WTC11 (cell line): ENCODE measurements around the gene IP6K3. TPM values are rescaled to one million over a fixed set of nuclear protein-coding genes. Genes with fewer than 3 reads are reported as not detected.

ENCODE experiments used
- ATAC-seq: fragments of 200-7000 bp; cut with Tn5 transposase; 2 replicates; pipeline ENCODE4 v1.10.0; 2021; ENCODE audit warnings: mild to moderate bottlenecking, moderate library complexity
- CTCF ChIA-PET: fragments of 300-600 bp; sonication (Branson Sonifier 250); formaldehyde crosslinking; loops from one replicate; lab custom pipeline; 2021; ENCODE audit warnings: antibody characterized with exemption; lab: Charles Lee
- POLR2A ChIA-PET: fragments of 350-600 bp; sonication (Branson Sonifier 250); formaldehyde crosslinking; loops from one replicate; lab custom pipeline; 2021; ENCODE audit warnings: antibody characterized with exemption; lab: Charles Lee
- DNase-seq: peaks from one replicate; pipeline ENCODE4 v3.0.0; 2021; ENCODE audit warnings: low spot score
- H3K27ac Mint-ChIP-seq: 2 replicates; pipeline ENCODE4 v1.8.0; 2021; ENCODE audit warnings: mixed read lengths
- H3K27me3 Mint-ChIP-seq: 2 replicates; pipeline ENCODE4 v1.8.0; 2021; ENCODE audit warnings: low read depth, mild to moderate bottlenecking, moderate library complexity, mixed read lengths
- H3K36me3 Mint-ChIP-seq: 2 replicates; pipeline ENCODE4 v1.8.0; 2021; ENCODE audit warnings: mixed read lengths
- H3K4me1 Mint-ChIP-seq: 2 replicates; pipeline ENCODE4 v1.8.0; 2022; ENCODE audit warnings: mixed read lengths
- H3K4me3 Mint-ChIP-seq: 2 replicates; pipeline ENCODE4 v1.8.0; 2021; ENCODE audit warnings: mild to moderate bottlenecking, moderate library complexity, mixed read lengths
- H3K9me3 Mint-ChIP-seq: 2 replicates; pipeline ENCODE4 v1.8.0; 2021; ENCODE audit warnings: mixed read lengths
- AR ChIP-seq: fragments of 250-450 bp; sonication (Bioruptor Pico); IDR thresholded peaks from 2 replicates; pipeline ENCODE4 v1.9.0; 2021; ENCODE audit warnings: mild to moderate bottlenecking
- ATF3 ChIP-seq: sonication (generic); formaldehyde crosslinking; conservative IDR thresholded peaks from 2 replicates; pipeline ENCODE4 v1.8.1; 2022; ENCODE audit warnings: mild to moderate bottlenecking, missing genetic modification reagents
- E2F4 ChIP-seq: sonication (generic); formaldehyde crosslinking; IDR thresholded peaks from 2 replicates; pipeline ENCODE4 v1.8.1; 2022; ENCODE audit warnings: low read depth, mild to moderate bottlenecking, moderate library complexity, missing genetic modification reagents, borderline replicate concordance
- ELF4 ChIP-seq: sonication (generic); formaldehyde crosslinking; IDR thresholded peaks from 2 replicates; pipeline ENCODE4 v1.8.1; 2022; ENCODE audit warnings: low read depth, mild to moderate bottlenecking, moderate library complexity, missing genetic modification reagents
- FOXP1 ChIP-seq: sonication (generic); formaldehyde crosslinking; IDR thresholded peaks from 2 replicates; pipeline ENCODE4 v1.8.0; 2022; ENCODE audit warnings: missing genetic modification reagents, mild to moderate bottlenecking, moderate library complexity, borderline replicate concordance
- FOXP4 ChIP-seq: sonication (generic); formaldehyde crosslinking; IDR thresholded peaks from 2 replicates; pipeline ENCODE4 v1.8.0; 2022; ENCODE audit warnings: mild to moderate bottlenecking, missing genetic modification reagents
- GABPB1 ChIP-seq: sonication (generic); formaldehyde crosslinking; IDR thresholded peaks from 2 replicates; pipeline ENCODE4 v1.8.1; 2023; ENCODE audit warnings: mild to moderate bottlenecking, missing genetic modification reagents
- MYBL2 ChIP-seq: sonication (generic); formaldehyde crosslinking; IDR thresholded peaks from 2 replicates; pipeline ENCODE4 v1.8.1; 2023; ENCODE audit warnings: mild to moderate bottlenecking, moderate library complexity, missing genetic modification reagents
- NFYB ChIP-seq: sonication (generic); formaldehyde crosslinking; conservative IDR thresholded peaks from 2 replicates; pipeline ENCODE4 v1.8.0; 2022; ENCODE audit warnings: low read depth, missing genetic modification reagents
- NR3C1 ChIP-seq: sonication (generic); formaldehyde crosslinking; conservative IDR thresholded peaks from 2 replicates; pipeline ENCODE4 v1.8.1; 2023; ENCODE audit warnings: low read depth, mild to moderate bottlenecking, missing genetic modification reagents
- OVOL2 ChIP-seq: fragments of 250-450 bp; sonication (Bioruptor Pico); IDR thresholded peaks from 2 replicates; pipeline ENCODE4 v1.9.0; 2021; ENCODE audit warnings: mild to moderate bottlenecking, borderline replicate concordance
- PRRX2 ChIP-seq: fragments of 250-450 bp; sonication (Bioruptor Pico); IDR thresholded peaks from 2 replicates; pipeline ENCODE4 v1.8.0; 2021; ENCODE audit warnings: mild to moderate bottlenecking
- SMAD3 ChIP-seq: sonication (generic); formaldehyde crosslinking; IDR thresholded peaks from 2 replicates; pipeline ENCODE4 v1.8.0; 2022; ENCODE audit warnings: missing genetic modification reagents, mild to moderate bottlenecking, borderline replicate concordance
- SMAD4 ChIP-seq: sonication (generic); formaldehyde crosslinking; IDR thresholded peaks from 2 replicates; pipeline ENCODE4 v1.8.0; 2022; ENCODE audit warnings: mild to moderate bottlenecking, missing genetic modification reagents
- TCF7 ChIP-seq: sonication (generic); formaldehyde crosslinking; IDR thresholded peaks from 2 replicates; pipeline ENCODE4 v1.8.0; 2022; ENCODE audit warnings: mild to moderate bottlenecking, low read depth, missing genetic modification reagents, moderate library complexity
- ZMAT4 ChIP-seq: fragments of 250-450 bp; sonication (Bioruptor Pico); IDR thresholded peaks from 2 replicates; pipeline ENCODE4 v1.9.0; 2021; ENCODE audit warnings: mild to moderate bottlenecking
- ZNF263 ChIP-seq: sonication (generic); formaldehyde crosslinking; IDR thresholded peaks from 2 replicates; pipeline ENCODE4 v1.8.1; 2022; ENCODE audit warnings: low read depth, mild to moderate bottlenecking, moderate library complexity, missing genetic modification reagents
- ZNF281 ChIP-seq: sonication (generic); formaldehyde crosslinking; IDR thresholded peaks from 2 replicates; pipeline ENCODE4 v1.8.0; 2023; ENCODE audit warnings: mild to moderate bottlenecking, missing genetic modification reagents
- ZNF671 ChIP-seq: fragments of 250-450 bp; sonication (Bioruptor Pico); IDR thresholded peaks from 2 replicates; pipeline ENCODE4 v1.8.0; 2021; ENCODE audit warnings: mild to moderate bottlenecking
- ZSCAN18 ChIP-seq: fragments of 250-450 bp; sonication (Bioruptor Pico); IDR thresholded peaks from 2 replicates; pipeline ENCODE4 v2.1.2; 2022; ENCODE audit warnings: mild to moderate bottlenecking, moderate library complexity
- total RNA-seq: library from RNA; stranded (reverse); gene quantifications from 3 replicates; pipeline ENCODE4 v1.2.3, GENCODE V29; 2021

IP6K3 gene
- total RNA-seq, 1 experiment from 2014 or later: 1.1 TPM

- Mint-ChIP-seq H3K4me3 (no peak overlapping the region), H3K9me3 (no peaks in the 10 kb centered on the region), H3K27me3 (no peaks in the 10 kb centered on the region; the same call in 1 of the 2 replicates), H3K36me3 (no peaks in the 10 kb centered on the region), H3K4me1 (peaks cover 18% of the 10 kb centered on the region), H3K27ac (no peak overlapping the region; the same call in 1 of the 2 replicates)
- DNase-seq (no peak), ATAC-seq (no peak; the same call in 1 of the 2 replicates)
- ChIA-PET CTCF (interaction anchor here (0.6 to 2.1 kb wide), 7 partner anchors 8 to 302 kb away, joined by 3 to 10 read pairs (median 5); partner anchors contain the start of gene UQCC2), POLR2A (no interaction called here)
- no peak for TF ChIP-seq FOXP1
Measured at GRCh38 chr6:33751771-33752645, 5.3 kb upstream of the IP6K3 start.

GRCh38 chr6:33750244-33750991 is 3.7 kb upstream of the IP6K3 start:
- Mint-ChIP-seq H3K36me3 (no peaks in the 10 kb centered on the region), H3K4me1 (peaks cover 34% of the 10 kb centered on the region), H3K9me3 (no peaks in the 10 kb centered on the region), H3K27me3 (no peaks in the 10 kb centered on the region; the same call in 1 of the 2 replicates), H3K27ac (no peak overlapping the region), H3K4me3 (no peak overlapping the region)
- CTCF ChIA-PET: interaction anchor here (1.0 to 2.1 kb wide), 4 partner anchors 11 to 277 kb away, joined by 3 to 6 read pairs (median 4); no protein-coding TSS in a partner anchor
- ATAC-seq (no peak), DNase-seq (no peak)
- POLR2A ChIA-PET: no interaction called here
- TF ChIP-seq FOXP4 (CRISPR knock-in tag) (no peak), ELF4 (CRISPR knock-in tag) (no peak), SMAD3 (CRISPR knock-in tag) (no peak), ZMAT4 (no peak), NR3C1 (no peak), OVOL2 (no peak), ATF3 (CRISPR knock-in tag) (no peak), SMAD4 (CRISPR knock-in tag) (no peak), ZNF281 (CRISPR knock-in tag) (no peak), E2F4 (CRISPR knock-in tag) (no peak), AR (CRISPR knock-in tag) (no peak), ZSCAN18 (CRISPR knock-in tag) (no peak), PRRX2 (CRISPR knock-in tag) (no peak), TCF7 (CRISPR knock-in tag) (no peak), MYBL2 (CRISPR knock-in tag) (no peak), NFYB (CRISPR knock-in tag) (no peak), GABPB1 (CRISPR knock-in tag) (no peak; the same call in 1 of the 2 replicates), ZNF671 (CRISPR knock-in tag) (no peak), ZNF263 (CRISPR knock-in tag) (no peak)
